Fibroblast of skin of left biceps (primary cell): ENCODE results near the gene ZNF726.
"Not testable (repeated sequence)": the region's sequence is repeated elsewhere in the genome, so short reads cannot be mapped to it uniquely, and the experiment has no call there.

Source experiments
- DNase-seq, 2 experiments: peaks; one replicate each; pipeline ENCODE4 v3.0.0-alpha.2; 2013; ENCODE audit warnings: low read depth in 2 of 2

Gene ZNF726

GRCh38 chr19:23943411-23943810 lies 28.7 kb downstream of the ZNF726 start:
- no peak for DNase-seq

DNA sequence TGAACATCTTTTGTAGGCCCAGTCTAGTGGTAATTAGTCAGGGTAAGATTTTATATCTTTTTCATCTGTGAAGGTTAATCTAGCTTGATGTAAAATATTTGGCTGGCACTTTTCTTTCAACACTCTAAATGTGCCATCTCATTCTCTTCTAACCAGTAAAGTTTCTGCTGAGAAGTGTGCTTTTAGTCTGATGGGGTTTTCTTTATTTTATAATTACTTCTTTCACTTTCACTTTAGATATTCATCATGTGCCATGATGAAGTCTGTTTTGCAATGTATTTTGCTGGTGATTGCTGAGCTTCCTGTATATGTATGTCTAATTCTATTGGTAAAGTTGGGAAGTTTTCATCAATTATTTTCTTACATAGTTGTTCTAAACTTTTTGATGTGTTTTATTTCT lies 31.9 kb downstream of the ZNF726 start:
- no peak for DNase-seq

DNA sequence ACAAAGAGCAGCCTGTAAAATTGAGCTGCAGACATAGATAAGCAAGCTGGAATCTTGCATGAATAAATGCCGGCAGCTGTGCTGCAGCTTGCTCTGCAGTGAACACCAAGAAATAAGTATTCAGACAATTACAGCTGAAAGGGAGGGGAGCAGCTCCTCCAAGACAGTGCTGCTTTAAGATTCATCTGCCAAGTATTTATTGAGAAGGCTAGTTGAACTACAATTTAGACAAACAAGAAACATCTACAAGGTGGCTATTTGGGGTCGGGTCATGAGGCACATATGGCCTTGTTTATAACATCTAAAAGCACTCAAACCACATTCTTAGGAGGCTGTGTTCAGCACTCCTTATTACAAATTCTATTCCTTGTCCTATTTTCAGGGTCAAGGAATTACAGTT lies 34.9 kb downstream of the ZNF726 start:
- DNase-seq = no peak

GRCh38 chr19:23956051-23956450 lies 41.4 kb downstream of the ZNF726 start:
- no peak for DNase-seq

GRCh38 chr19:23957660-23958281 lies 43.1 kb downstream of the ZNF726 start:
- no peak for DNase-seq

- not testable (repeated sequence) for DNase-seq
Measured at GRCh38 chr19:23963396-23963795, 48.7 kb downstream of the ZNF726 start.

DNA sequence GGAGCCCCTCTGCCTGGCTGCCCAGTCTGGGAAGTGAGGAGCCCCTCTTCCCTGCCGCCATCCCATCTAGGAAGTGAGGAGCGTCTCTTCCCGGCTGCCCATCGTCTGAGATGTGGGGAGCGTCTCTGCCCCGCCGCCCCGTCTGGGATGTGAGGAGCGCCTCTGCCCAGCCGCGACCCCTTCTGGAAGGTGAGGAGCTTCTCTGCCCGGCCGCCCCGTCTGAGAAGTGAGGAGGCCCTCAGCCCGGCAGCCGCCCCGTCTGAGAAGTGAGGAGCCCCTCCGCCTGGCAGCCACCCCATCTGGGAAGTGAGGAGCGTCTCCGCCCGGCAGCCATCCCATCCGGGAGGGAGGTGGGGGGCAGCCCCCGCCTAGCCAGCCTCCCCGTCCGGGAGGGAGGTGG lies 49.2 kb downstream of the ZNF726 start:
- DNase-seq = not testable (repeated sequence)

DNA sequence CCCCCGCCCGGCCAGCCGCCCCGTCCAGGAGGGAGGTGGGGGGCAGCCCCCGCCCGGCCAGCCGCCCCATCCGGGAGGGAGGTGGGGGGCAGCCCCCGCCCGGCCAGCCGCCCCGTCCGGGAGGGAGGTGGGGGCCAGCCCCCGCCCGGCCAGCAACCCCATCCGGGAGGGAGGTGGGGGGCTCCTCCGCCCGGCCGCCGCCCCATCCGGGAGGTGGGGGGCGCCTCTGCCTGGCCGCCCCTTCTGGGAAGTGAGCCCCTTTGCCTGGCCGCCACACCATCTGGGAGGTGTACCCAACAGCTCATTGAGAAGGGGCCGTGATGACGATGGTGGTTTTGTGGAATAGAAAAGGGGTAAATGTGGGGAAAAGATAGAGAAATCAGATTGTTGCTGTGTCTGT lies 49.6 kb downstream of the ZNF726 start:
- not testable (repeated sequence) for DNase-seq

- DNase-seq = no peak
Measured at GRCh38 chr19:23969630-23970029, 54.9 kb downstream of the ZNF726 start.

- DNase-seq = no peak
Measured at GRCh38 chr19:23971598-23971997, 56.9 kb downstream of the ZNF726 start.

GRCh38 chr19:23972161-23972560 lies 57.5 kb downstream of the ZNF726 start:
- DNase-seq = no peak

- no peak for DNase-seq
Measured at GRCh38 chr19:23974941-23975340, 60.3 kb downstream of the ZNF726 start.

DNA sequence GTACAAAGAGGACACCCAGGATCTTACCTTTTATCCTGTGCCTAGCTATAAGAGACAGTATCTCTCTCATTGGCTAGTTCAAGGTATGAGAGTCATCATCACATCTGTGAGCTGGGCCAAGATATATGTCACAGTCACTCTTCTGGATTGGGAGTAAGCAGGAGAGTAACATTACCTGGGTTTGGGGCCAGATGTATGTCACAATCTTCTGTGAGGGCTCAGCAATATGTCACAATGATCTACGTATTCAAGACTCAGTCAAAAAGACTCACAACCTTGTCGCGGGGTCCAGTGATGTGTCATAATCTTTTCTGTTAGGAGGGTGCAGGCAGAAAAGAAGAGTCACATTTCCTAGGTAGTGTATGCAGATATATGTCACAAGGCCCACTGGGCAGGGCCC lies 61.9 kb downstream of the ZNF726 start:
- not testable (repeated sequence) for DNase-seq

GRCh38 chr19:23977256-23977655 lies 62.6 kb downstream of the ZNF726 start:
- DNase-seq = not testable (repeated sequence)

DNA sequence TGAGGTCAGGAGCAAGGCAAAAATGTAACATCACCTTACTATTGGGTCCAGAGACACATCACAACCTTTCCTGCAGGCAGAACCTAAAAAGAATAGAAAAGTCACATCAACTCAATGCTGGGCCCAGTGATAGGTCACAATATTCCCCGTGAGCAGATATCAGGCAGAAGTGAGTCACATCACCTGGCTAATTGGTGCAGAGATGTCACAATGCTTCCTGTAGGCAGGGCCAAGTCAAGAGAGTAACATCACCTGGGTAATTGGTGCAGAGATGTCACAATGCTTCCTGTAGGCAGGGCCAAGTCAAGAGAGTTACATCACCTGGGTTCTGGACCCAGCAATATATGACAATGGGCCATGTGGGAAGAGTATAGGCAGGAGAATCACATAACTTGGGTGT lies 63.4 kb downstream of the ZNF726 start:
- DNase-seq = no peak

DNA sequence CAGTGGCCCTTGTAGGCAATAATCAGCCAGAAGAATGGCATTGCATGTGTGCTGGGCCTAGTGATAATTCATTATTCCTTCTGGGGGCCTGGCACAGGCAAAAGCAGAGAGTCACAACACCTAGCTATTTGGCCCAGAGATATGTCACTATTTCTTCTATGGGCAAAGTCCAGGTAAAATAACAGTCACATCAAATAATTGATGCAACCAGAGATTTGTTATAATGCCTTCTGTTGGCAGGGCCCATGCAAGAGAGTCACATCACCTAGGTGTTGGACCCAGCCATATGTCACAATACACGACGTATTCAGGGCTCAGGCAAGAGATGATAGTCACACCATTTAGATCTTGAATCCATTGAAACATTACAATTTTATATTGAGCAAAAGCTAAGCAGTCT lies 66.1 kb downstream of the ZNF726 start:
- DNase-seq = no peak

DNA sequence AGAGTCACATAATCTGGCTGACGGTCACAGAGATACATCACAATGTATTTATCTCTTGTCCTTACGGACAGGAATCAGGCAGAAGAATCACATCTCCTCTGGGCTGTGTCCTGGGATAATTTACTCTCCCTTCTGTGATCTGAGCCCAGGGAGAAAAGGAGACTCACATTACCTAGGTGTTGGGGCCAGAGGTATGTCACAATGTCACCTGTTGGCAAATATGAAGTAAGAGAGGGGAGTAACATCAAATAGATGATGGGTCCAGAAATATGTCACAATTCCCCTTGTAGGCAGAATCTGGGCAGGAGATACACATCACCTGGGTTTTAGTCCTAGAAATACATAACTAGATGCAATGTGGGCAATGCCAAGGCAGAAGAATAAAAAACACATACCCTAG lies 67.2 kb downstream of the ZNF726 start:
- no peak for DNase-seq

DNA sequence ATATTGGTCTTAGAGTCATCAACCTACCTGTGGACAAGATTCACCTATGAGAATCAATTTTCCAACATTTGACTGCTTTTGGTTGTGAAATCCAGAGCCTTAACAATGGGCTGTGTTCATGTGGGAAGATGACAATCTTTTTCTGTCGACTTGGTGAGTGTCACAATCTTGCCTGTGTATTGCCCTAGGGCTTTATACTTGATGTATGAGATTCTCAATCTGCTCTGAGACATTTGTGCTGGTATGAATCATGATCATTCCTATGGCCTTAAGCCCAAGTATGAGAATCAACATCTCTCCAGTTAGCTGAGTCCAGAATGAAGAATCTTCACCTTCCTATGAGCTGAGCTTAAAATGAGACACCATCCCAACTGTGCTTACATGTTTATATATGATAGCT lies 68.7 kb downstream of the ZNF726 start:
- DNase-seq = no peak
